SH-SY5Y (cell line): ENCODE results near the gene GUCY2C.

Source experiments
- GATA2 ChIP-seq: IDR thresholded peaks from 2 replicates; pipeline ENCODE4 v1.6.1; 2011; ENCODE audit warnings: mild to moderate bottlenecking, low read depth, low read length
- GATA3 ChIP-seq: IDR thresholded peaks from 2 replicates; pipeline ENCODE4 v1.6.1; 2011; ENCODE audit warnings: low read depth, mild to moderate bottlenecking, low read length, moderate library complexity

DNA sequence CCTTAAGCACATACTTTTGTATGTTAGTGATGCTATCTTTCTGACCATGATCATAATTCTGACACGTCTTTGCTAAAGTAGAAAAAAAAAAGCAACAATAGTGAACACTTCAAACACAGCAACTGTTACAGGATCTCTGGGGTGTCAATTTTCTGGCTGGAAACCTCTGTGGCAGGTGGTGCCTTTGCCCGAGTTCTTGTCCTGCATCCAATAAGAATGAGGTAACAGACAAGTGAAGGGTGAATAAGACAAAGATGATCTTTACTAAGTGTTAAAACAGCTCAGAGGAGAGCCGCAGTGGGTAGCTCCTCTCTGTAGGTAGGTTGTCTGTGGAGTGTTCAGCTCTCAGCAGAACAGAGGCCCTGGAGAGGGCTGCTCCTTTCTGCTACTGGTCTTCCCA is 107.8 kb downstream of the GUCY2C start:
- TF ChIP-seq GATA2 (no peak), GATA3 (no peak)
